T-helper 2 cell treated with Interferon-gamma antibody and Interleukin-4, amounts not matched to agents 100 ng/mL and 5 ng/mL, for 36 hours (primary cell): ENCODE results near the gene COL27A1. TPM values are rescaled to one million over a fixed set of nuclear protein-coding genes. Genes with fewer than 3 reads are reported as not detected.
"Not testable (repeated sequence)": the region's sequence is repeated elsewhere in the genome, so short reads cannot be mapped to it uniquely, and the experiment has no call there.

ENCODE experiments used
- intact Hi-C: fragments of 100-400 bp; cut with micrococcal nuclease; formaldehyde crosslinking; loops from one replicate; pipeline ENCODE4 v1.15.1; 2023
- total RNA-seq: library from RNA; stranded (reverse); gene quantifications from 2 replicates; pipeline ENCODE4 v1.2.3, GENCODE V29; 2022

The COL27A1 gene
- total RNA-seq, 1 donor from 2014 or later: 0.50 TPM

DNA sequence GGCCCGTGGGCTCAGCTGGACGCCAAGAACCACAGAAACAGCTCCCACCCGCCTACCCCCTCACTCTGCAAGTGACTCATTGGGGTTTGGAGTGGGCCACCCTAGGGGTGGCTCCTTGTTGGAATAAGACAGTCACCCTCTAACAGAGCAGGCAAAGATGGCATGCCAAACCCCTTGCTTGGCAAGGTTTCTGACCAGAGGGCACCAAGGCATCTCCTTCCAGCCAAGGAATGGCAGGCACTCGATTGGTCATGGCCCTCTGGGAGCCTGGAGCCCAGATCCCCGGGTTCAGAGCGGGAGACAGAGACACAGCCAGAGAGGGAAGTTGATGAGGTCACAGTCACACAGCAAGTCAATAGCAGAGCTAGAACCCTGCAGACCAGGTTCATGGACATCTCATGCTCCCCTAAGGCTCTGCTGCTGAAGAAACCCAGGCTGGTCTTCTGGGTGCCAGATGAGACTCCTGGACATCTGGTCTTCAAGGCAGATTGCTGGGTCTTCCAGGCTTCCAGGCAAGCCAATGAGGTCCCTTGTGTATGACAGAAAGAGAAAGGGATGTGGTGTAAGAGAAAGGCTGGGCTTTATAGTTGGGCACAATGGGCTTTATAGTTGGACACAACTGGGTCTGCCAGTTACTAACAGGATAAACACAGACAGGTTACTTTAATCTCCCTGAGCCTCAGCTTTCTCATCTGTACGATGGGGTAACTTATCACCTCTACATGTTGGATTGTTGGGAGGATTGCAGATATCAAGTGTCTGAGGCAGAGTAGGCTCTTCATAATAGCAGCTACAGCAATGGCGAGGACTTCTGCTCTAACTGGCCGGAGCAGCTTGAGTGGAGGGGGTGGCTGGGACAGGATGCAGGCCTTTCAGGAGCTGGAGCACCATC, 33.0 kb upstream of the COL27A1 start:
- intact Hi-C loops: no loop called here

DNA sequence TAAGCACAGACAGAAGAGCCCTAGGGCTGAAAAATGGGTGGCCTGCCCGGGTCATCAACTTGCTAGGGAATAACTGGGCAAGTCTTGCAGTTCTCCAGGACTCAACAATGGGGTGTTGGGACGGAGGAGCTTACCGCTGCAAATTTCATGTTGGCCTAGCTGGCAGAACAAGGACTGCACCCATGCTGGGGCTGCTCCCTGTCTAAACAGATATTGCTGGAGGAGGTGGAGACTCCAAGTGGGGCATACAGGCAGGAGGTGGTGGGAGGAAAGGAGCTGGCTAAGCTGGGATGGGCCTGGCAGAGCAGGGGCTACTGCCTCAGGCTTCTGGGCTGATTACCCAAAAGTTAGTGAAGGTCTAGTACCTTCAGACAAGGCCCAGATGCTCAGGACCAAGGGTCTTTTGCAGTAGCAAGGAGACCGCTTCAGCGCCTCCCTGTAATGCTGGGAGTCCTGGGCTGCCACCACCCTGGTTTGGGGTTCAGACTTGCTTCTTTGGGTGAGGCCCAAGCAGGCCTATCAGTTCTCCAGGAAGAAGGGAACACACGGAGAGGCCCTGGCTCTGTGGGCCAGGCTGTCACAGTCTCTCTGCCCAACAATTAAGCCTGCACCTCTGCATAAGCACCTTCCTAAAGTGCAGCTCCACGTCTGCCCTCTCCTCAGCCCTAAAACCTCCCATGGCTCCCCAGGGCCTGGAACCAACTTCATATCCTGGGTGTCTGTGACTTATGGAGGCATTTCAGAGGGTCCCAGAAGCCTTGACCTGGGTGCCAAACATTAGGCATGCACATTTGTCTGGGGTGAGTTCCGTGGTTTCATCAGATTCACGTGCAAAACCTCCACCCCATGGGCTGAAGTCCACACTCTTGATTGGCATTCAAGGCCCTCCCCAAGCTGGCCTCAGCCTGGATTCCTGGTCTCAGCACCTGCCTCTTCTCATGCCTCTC, 32.0 kb upstream of the COL27A1 start:
- intact Hi-C loops: no loop called here

DNA sequence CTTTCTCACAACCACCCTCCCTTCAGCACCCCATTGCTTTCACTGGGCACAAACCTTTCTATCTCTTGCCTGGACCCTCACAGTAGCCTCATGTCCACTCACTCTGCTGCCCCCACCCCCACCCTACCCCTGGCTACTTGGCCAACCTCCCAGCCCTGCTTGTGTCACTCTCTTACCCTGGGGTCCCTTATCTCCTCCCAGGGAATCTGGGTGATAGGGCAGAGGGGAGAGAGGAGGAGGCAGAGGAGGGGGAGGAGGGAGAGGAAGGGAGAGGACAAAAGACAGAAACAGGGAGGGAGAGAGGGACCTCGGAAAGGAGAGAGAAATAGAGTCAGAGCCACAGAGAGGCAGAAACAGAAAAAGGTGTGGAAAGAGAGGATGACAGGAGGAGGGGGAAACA, 31.2 kb upstream of the COL27A1 start:
- intact Hi-C loops: no loop called here

DNA sequence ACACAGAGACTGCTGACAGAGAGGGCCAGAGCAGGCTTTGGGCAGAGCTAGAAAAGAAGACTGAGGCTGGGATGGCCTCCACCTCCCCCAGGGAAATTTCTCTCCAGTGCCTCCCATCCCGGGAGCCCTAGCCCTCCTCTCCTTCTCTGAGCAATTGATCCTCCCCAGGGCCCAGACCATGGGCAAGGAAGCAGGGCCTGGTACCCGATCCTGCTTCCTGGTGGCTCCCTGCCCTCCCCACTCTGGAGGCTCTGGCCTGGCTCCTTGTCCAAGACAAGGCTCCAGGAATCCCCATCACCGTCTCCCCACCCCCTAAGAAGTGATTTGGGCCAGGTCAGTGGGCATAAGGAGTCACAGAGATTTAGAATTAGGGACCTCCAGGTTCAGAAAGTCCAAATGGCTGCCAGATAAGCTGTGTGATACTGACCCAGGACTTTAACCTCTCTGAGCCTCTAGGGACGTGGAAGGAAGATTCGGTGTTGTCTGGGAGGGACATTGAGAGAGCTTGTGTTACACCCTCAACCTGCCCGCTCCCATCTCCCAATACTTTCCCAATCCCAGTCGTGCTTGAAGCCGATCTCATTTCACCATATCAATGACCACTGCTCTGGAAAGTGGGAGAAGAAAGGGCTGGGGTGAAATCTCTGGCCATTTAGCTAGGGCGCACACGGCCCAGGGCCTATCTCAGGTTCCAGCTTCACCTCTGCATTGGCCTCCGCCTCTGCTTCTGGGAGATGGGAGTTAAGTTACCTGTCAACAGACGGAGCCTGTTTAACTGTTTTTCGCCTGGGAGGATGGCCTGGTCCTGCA, 30.5 kb upstream of the COL27A1 start:
- intact Hi-C loops: no loop called here

DNA sequence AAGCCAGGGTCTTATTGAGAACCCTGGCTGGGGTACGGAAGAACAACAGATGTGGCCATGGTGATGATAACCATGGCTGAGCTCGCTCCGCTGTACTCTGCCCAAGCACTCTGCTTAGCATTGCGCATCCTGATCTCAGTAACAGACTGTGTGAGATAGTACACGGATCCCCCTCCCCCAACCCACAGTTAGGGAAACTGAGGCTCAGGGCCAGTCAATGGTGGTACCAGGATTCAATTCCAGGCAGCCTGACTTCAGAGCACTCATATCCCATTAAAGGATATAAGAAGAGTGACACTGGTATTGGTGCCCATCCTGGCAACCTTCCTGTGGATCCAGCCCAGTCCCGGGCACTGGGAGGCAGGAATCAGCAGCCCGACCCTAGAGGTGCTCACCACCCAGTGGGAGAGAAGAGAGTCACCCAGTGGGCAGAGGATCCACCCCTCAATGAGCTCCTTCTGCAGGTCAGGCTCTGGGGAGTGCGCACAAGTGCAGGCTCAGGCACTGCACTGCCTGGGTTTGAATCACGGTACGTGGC, 29.8 kb upstream of the COL27A1 start:
- intact Hi-C loops: no loop called here

DNA sequence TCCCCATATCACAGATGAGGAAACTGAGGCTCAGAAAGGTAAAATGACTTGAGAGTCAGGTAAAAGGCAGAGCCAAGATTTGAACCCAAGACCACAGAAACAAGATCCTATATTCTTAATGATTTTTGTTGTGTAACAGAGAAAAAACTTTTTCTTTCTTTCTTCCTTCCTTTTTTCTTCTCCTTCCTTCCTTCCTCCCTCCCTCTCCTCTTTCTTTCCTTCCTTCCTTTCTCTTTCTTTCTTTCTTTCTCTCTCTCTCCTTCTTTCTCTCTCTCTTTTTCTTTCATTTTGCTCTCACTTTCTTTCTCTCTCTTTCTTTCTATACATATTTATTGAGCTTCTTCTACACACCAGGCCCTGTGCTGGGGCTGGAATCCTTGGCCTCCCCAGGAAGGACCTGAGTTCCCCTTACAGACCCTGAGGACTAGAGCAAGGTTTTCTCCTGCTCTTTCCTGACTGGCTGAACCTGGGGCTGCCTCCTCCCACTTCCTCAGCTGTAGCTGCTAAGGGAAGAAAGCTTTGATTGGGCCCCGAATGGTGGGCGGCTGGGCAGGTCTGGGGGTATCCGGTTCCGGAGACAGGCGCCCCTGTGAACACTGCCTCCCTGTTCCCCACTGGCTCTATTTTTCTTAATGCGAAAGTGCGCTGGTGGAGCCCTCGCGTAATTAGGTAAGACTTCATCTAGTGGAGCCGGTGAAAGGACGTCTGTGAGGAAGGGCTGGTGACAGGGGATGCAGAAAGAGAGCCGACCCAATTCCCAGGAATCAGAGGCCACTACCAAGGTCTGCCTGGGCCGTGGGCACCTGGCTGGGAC, 28.9 kb upstream of the COL27A1 start:
- intact Hi-C loops: no loop called here

DNA sequence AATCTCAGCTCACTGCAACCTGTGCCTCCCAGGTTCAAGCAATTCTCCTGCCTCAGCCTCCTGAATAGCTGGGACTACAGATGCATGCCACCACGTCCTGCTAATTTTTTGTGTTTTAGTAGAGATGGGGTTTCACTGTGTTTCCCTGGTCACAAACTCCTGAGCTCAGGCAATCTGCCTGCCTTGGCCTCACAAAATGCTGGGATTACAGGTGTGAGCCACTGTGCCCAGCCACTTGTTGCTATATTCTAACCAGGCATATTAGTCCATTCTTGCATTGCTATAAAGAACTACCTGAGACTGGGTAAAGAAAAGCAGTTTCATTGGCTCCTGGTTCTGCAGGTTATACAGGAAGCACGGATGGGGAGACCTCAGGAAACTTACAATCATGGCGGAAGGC, 26.6 kb upstream of the COL27A1 start:
- intact Hi-C loops: not testable (repeated sequence)

DNA sequence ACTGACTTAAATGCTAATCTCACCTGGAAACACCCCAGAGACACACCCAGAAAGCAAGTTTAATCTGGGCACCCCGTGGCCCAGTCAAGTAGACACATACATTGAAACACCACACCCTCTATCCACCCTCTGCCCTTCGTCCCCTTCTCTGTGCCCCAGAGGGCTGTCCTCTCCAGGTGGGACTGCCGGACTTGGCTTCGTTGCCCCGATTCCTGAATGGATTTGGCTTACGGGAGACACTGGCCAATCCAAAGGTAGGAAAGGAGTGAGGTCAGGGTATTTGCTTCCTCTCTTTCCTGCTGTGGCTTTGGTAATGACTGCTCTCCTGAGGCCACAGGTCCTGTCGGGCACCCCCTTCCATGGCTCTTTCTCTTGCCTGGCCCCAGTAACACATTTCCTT, 25.2 kb upstream of the COL27A1 start:
- intact Hi-C loops: no loop called here

DNA sequence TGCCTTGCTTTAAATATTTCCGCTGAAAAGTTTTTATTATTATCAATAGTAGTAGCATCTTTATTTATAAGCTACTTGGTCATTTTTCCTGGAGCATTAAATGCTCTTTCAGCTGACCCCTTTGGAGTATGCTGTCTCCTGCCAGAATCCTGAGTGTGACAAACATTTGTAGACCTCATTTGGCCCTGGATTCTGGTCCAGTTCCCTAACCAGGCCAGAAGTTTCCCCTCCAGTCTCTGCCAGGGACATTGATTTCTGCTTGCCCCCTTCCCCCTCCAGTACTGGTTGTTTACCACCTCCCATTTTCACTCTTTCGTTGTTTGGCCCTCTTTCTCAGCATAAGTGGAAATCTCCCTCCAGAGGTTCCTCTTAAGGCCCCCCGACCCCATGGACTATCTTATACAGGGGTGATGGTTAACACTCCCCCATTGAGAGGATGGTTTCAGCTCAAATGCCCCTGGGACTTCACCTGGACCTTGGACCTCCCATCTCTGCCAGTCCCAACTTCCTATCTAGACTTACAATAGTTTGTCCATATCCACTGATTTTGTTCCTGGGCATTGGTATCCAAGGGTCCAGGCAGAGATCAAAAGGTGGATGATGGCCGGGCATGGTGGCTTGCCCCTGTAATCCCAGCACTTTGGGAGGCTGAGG, 24.6 kb upstream of the COL27A1 start:
- intact Hi-C loops: no loop called here

DNA sequence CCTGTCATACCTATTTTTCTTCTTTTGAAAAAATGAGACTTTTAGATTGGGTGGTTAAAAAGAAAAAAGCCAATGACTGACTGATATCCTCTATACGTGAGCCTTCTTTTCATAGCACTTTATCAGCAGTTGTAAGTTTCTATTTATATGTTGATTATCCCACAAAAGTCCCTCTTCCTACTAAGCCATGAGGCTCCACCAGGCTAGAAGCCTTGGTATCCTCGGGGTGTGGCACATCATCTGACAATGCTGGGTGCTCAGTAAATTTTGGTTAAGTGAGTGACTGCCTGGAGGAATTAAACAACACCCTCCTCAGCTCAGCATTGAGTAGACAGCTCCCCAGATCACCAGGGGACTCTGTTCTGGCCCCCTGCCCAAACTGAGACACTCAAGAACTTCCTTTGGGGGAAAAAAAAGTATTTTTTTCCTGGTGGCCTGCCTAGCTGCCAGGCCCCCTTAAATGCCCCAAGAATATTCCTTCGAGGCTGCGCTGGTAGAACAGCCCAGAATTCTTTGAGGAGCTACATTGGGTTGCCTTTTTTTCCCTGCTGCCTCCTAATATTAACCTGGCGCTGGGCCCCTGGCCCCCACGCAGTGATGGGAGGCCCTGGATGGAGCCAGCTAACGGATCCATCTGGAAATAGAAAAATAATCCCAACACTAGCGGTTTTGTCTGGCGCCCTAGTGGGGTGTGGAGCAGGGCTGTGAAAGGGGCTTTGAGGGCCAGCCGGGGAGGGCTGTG, 23.4 kb upstream of the COL27A1 start:
- intact Hi-C loops: no loop called here

DNA sequence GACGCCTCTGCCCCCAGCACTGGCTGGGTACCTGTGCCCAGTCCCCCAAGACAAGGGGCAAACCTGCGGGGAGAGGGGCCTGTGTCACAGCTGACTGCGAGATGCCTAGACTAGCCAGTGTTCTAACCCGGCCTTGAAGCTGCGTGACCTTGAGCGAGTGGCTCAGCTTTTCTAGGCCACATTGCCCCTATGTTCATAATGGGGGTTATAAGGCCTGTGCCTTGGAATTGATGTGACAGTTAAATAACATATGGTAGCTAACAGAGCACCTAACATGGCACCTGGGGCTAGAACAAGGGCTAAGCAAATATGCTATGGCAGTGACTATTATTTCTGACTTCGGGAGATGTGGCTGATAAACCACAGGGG, 22.8 kb upstream of the COL27A1 start:
- intact Hi-C loops: no loop called here

DNA sequence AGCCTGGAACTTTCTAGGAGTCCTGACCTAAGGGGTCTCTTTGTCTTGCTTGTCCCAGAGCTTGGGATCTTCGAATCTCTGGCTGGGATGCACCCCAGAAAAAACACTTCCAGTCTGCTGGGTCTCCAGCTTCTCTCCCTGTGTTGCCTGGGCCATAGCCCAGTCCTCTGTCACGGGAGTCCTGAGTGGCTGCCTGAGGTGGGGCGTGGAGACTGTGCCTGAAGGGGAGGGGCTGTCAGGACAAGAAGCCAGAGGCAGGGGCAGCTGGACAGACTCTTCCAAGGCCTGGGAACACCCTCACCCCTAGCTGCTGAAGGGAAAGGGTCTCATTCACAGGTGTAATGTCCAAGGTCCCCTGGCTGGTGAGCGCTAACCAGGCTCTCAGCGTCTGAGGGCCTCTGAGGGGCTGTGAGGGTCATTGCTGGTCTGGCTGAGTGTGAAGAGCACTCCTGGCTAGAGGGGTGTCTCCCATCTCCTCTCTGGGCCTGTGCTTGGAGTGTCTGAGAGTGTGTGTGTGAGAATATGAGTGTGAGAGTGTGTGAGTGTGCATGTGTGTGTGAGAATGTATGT, 20.4 kb upstream of the COL27A1 start:
- intact Hi-C loops: no loop called here

DNA sequence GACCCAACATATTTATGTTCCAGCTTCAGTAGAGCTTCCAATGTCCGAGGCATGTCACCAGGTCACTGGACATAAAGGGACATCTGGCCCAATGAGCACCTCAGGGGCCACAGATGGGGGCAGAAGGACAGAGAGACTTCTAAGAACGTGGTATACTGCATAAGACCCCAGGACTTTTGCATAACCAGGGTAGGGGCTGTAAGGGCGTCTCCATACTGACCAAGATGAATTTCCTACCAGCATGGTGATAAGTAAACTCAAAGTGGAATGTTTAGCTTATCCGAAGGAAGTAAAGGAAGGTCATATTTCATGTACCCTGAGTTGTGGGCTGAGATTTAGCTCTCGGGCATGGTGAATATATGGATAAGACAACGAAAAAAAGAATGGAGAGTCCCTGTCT, 17.5 kb upstream of the COL27A1 start:
- intact Hi-C loops: no loop called here

DNA sequence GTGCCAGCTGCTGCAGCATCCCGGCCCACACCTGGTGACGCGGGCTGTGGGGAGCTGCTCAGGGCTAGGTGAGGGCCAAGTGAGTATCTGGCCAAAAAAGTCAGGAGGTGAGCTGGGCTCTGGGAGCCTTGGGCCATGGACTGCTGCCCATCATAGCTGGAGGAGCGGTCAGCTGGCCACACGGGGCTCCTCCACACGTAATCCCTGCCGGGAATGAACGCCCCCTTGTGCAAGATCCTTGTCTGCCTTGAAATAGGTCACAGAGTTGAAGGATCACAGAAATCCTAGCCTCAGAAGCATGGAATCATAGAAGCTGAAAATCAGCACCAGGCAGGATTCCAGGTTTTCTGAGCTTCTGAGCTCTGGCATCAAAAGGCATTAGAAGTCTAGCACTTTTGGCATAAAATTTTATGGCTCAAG, 16.8 kb upstream of the COL27A1 start:
- intact Hi-C loops: no loop called here

DNA sequence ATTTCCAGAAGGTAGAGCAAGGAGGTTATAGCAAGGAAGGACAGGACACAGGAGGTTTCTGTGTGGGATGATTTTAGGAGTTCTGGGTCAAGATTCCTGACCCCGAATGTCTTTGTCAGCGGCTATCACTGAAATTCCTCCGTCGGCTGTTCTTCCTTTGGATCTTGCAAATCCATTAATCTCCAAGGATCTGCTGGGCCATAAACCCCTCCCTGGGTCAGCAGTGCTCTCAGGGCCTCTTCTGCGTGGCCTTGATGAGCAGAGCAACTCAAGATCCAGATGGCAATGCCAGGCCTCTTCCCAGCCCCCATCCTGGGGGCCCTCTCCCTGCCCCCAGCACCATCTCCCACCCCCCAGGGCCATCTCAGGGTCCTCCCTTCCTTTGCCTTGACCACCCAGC, 16.3 kb upstream of the COL27A1 start:
- intact Hi-C loops: no loop called here

DNA sequence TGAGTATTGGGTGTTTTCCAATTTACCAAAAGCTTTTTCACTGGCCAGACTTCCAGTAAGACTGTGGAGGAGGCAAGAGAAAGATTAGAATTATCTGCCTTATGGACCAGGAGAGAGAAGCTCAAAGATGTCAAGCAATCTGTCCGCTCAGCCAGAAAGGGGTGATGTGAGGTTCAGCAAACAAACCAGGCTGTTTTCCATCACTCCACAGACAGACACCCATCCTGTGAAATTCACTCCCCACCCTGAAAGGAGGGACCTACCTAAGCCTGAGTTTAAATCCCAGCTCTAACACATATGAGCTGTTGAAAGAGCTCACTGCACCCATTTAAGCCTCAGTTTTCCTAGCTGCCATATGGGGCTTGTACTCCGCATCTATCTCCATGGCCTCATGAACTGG, 14.9 kb upstream of the COL27A1 start:
- intact Hi-C loops: no loop called here

DNA sequence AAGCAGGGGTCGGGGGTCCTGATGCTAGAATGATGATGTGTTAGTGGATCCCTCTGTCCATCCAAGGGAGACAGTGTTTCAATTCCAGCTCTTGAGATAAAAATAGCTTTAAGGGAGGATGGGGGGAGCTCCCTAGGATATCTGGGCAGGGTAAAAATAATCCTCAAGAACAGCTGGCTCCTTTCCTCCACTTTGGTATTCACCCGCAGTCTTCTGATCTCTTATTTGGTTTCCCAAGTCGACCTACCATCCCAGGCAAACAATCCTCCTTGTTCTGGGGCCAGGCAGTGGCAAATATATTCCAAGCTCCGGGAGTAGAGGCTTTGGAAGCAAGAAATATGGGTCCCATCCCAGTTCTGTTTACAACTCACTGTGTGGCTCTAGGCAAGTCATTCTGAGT, 14.5 kb upstream of the COL27A1 start:
- intact Hi-C loops: no loop called here

DNA sequence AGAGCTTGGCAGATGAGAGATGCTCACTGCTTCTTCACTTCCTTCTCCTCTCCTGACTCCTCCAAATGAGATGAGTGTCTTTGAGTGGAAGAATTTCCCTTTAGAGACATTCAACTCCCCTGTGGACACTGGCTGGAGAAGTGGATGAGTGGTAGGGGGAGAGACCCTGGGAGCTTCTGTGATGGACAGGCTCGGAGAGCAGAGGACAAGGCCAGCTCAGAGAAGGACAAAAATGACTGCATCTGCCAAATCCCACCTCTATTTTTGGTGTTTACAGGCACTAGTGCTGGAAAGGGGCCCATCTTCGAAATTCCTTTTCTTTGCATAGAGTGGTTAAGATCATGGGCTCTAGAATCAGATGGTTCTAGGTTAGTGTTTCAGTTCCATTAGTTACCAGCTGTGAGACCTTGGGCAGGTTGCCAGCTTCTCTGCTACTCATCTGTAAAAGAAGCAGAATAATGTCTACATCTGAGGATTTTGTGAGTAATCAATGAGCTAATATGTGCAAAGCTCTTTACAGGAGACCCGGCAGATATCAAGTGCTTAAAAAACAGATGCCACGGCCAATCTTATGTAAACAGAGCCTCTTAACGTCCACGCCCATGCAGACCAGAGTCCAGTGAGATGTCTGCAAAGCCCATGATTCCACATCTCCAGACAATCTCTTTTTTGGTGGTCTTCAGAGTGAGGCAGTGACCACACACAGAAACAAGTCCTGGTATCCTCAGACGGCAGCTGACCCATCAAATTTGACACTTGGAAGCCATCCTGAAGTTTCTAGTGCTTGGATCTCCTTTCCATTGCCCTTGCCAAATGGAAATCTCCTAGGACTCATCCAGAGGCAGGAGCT, 13.6 kb upstream of the COL27A1 start:
- intact Hi-C loops: no loop called here
